Suprapubic skin (tissue), 3 donors: ENCODE data around the gene NSG1.

Experiments
- CTCF ChIP-seq, 2 donors: fragments of 200-600 bp in 1 of 2; fragments of 450-650 bp in 1 of 2; sonication (generic) in 1 of 2; IDR thresholded peaks; one replicate each; pipeline ENCODE4 v1.5.1; 2016 to 2019; ENCODE audit warnings: antibody characterized with exemption in 2 of 2, mild to moderate bottlenecking in 1 of 2, moderate library complexity in 1 of 2
- EP300 ChIP-seq: sonication (generic); formaldehyde crosslinking; IDR thresholded peaks from one replicate; pipeline ENCODE4 v1.6.1; 2017; ENCODE audit warnings: antibody characterized with exemption
- POLR2A ChIP-seq, 2 donors: fragments of 450-650 bp; IDR thresholded peaks; one replicate each; pipeline ENCODE4 v1.6.1; 2017; ENCODE audit warnings: antibody characterized with exemption in 2 of 2, mild to moderate bottlenecking in 2 of 2, moderate library complexity in 2 of 2

GRCh38 chr4:4385729-4386295, 1.1 kb upstream of the NSG1 start:
- no peak for TF ChIP-seq EP300
- no peak for TF ChIP-seq CTCF (IDR thresholded peaks at IDR 0.05)
- TF ChIP-seq POLR2A (IDR thresholded peaks at IDR 0.05): no peak
